Hematopoietic multipotent progenitor cell treated with erythropoietin and hydrocortisone succinate and interleukin-3 and kit ligand, for 6 days (in vitro differentiated cells): Measurements from ENCODE around the gene CRIP3.
"Not testable (repeated sequence)": the region's sequence is repeated elsewhere in the genome, so short reads cannot be mapped to it uniquely, and the experiment has no call there.

Experiments
- DNase-seq: peaks from one replicate; pipeline ENCODE4 v3.0.0-alpha.2; 2015

The CRIP3 gene

GRCh38 chr6:43304882-43305281 is 3.7 kb downstream of the CRIP3 start:
- no peak for DNase-seq

- no peak for DNase-seq
These were observed 4.3 kb downstream of the CRIP3 start for GRCh38 chr6:43304361-43304760.

- DNase-seq: no peak
These were observed 4.8 kb downstream of the CRIP3 start for GRCh38 chr6:43303751-43304331.

- not testable (repeated sequence) for DNase-seq
These were observed 5.6 kb downstream of the CRIP3 start for GRCh38 chr6:43303006-43303405.

- DNase-seq: no peak
These were observed 6.5 kb downstream of the CRIP3 start for GRCh38 chr6:43302126-43302525.

- DNase-seq: no peak
These were observed 7.3 kb downstream of the CRIP3 start for GRCh38 chr6:43301081-43301870.

- DNase-seq: no peak
These were observed 9.0 kb downstream of the CRIP3 start for GRCh38 chr6:43299338-43300293.

GRCh38 chr6:43298565-43299337 is 9.9 kb downstream of the CRIP3 start:
- no peak for DNase-seq

- no peak for DNase-seq
These were observed 10.7 kb downstream of the CRIP3 start, which contains the start of gene SLC22A7 for GRCh38 chr6:43297644-43298564. SLC22A7 (plus strand) TSS chr6:43298260; CDS start chr6:43298359, 99 bp downstream.

GRCh38 chr6:43296780-43297497 is 11.7 kb downstream of the CRIP3 start:
- no peak for DNase-seq

GRCh38 chr6:43295456-43295855 is 13.2 kb downstream of the CRIP3 start:
- no peak for DNase-seq

- DNase-seq: no peak
These were observed 14.1 kb downstream of the CRIP3 start for GRCh38 chr6:43294536-43294935.

- no peak for DNase-seq
These were observed 14.9 kb downstream of the CRIP3 start for GRCh38 chr6:43293698-43294097.

- DNase-seq: no peak
These were observed 15.8 kb downstream of the CRIP3 start for GRCh38 chr6:43292763-43293318.

GRCh38 chr6:43292341-43292740 is 16.3 kb downstream of the CRIP3 start:
- DNase-seq: no peak

GRCh38 chr6:43291708-43292107 is 16.9 kb downstream of the CRIP3 start:
- DNase-seq: no peak

- DNase-seq: no peak
These were observed 17.7 kb downstream of the CRIP3 start for GRCh38 chr6:43290905-43291355.

GRCh38 chr6:43290339-43290904 is 18.2 kb downstream of the CRIP3 start:
- no peak for DNase-seq

- no peak for DNase-seq
These were observed 20.6 kb downstream of the CRIP3 start for GRCh38 chr6:43287717-43288679.
